Amniotic stem cell (primary cell): ENCODE measurements around the gene TCIRG1.
"Not testable (repeated sequence)": the region's sequence is repeated elsewhere in the genome, so short reads cannot be mapped to it uniquely, and the experiment has no call there.

Experiments
- DNase-seq: peaks from one replicate; lab custom pipeline; 2025; lab: John Stamatoyannopoulos, UW

TCIRG1 gene

GRCh38 chr11:68083517-68083916 is 44.7 kb downstream of the TCIRG1 start:
- DNase-seq: no peak

GRCh38 chr11:68089679-68090078 is 50.9 kb downstream of the TCIRG1 start:
- no peak for DNase-seq

GRCh38 chr11:68090287-68090686 is 51.5 kb downstream of the TCIRG1 start:
- DNase-seq: no peak

- DNase-seq: no peak
These were observed 51.9 kb downstream of the TCIRG1 start for GRCh38 chr11:68090706-68091105.

GRCh38 chr11:68092411-68092810 is 53.6 kb downstream of the TCIRG1 start:
- DNase-seq: no peak

GRCh38 chr11:68092946-68093345 is 54.1 kb downstream of the TCIRG1 start:
- not testable (repeated sequence) for DNase-seq

DNA sequence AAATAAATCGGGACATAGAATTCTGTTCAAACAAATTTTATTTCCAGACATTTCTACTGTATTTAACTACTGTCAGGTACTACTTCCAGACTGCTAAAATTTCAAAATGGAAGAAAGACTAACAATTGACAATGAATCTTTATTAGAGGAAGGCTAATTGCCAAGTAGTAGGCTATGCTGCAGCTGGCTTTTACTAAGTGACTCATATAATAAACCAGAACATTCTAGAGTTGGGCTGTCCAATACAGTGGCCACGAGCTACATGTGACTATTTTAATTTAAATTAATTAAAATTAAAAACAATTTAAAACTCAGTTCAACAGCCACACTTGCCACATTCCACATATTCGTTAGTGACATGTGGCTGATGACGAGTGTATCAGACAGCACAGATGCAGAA is 54.7 kb downstream of the TCIRG1 start:
- DNase-seq: no peak

DNA sequence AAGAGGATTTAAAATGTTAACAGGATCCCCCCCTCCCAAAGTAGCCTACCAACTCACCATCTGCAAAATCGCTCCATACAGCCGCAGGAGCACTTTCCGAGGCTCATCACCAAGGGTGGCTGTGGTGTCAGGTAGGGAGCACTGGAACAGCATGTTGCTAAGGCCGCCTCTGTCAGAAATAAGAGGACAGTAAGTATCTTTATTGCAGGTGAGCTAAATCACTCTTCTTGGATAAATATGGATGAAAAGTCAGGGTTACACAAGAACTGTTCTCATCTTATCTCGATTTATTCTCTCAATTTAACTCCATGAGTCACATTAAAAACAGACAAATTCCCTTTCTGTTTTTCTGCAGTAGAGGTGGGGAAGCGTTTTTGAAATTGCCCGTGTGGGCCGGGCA is 58.1 kb downstream of the TCIRG1 start:
- DNase-seq: no peak

- no peak for DNase-seq
These were observed 60.2 kb downstream of the TCIRG1 start for GRCh38 chr11:68099057-68099456.

GRCh38 chr11:68099474-68100405 is 60.9 kb downstream of the TCIRG1 start:
- DNase-seq: no peak
